A549 treated with GW870086 at 1 μM for 4 hours (cell line): ENCODE data around the gene CHST4. TPM values are rescaled to one million over a fixed set of nuclear protein-coding genes. Genes with fewer than 3 reads are reported as not detected.

ENCODE experiments used
- total RNA-seq: library from RNA; stranded (reverse); fragments of 200-300 nt; extraction: Qiagen RNA extraction; gene quantifications from 5 replicates; pipeline ENCODE4 v1.2.3, GENCODE V29; 2022; ENCODE audit warnings: low read depth

CHST4 gene
- 0.08 TPM in 1 of 5 replicates, not detected in the others for total RNA-seq

GRCh38 chr16:71526111-71526631 lies at the start of gene CHST4:
Gene CHST4 (plus strand): TSS chr16:71526426. CDS start chr16:71536678, 10,252 bp downstream.

GRCh38 chr16:71489122-71489521 lies 37.1 kb upstream of the CHST4 start, which contains the start of gene ZNF19:
Gene ZNF19 (minus strand): TSS chr16:71489324. CDS start chr16:71482114, 7,210 bp downstream.

GRCh38 chr16:71576971-71577370 lies 50.7 kb downstream of the CHST4 start, which contains the start of gene TAT:
Gene TAT (minus strand): TSS chr16:71577092. CDS start chr16:71576415, 677 bp downstream.

Other genes starting within 250 kb of the CHST4 start
- gene CMTR2, start 237.0 kb upstream of the CHST4 start, total RNA-seq = 9.7 to 15.0 TPM (median 13.3 TPM) in 5 replicates
- 4.7 to 7.7 TPM (median 5.8 TPM) in 5 replicates for gene CALB2, start 167.7 kb upstream of the CHST4 start, total RNA-seq
- gene TLE7, start 84.4 kb upstream of the CHST4 start, total RNA-seq = not detected in 5 replicates
- gene ZNF23, start 64.2 kb upstream of the CHST4 start, total RNA-seq = 5.3 to 7.4 TPM (median 6.3 TPM) in 5 replicates
- gene ZNF19, start 37.1 kb upstream of the CHST4 start, total RNA-seq = 1.4 to 2.3 TPM (median 1.7 TPM) in 5 replicates
- gene TAT, start 50.7 kb downstream of the CHST4 start, total RNA-seq = 0.02 to 0.10 TPM (median 0.02 TPM) in 3 of 5 replicates, not detected in the others
- 0.29 to 0.54 TPM (median 0.45 TPM) in 5 replicates for gene MARVELD3, start 99.8 kb downstream of the CHST4 start, total RNA-seq
- 8.5 to 10.8 TPM (median 10.6 TPM) in 5 replicates for gene PHLPP2, start 198.3 kb downstream of the CHST4 start, total RNA-seq